NCI-H2107 treated with DMSO at 0.1 percent for 48 hours (cell line): ENCODE results near the gene GPR176.
A peak's percentile ranks its signal among the peaks of the same experiment; 100 is the strongest.

Source experiments
- DNase-seq: peaks from one replicate; lab custom pipeline; 2025; ENCODE audit not compliant: unreplicated experiment; lab: John Stamatoyannopoulos, UW

Gene GPR176

GRCh38 chr15:39919748-39920509 is at the start of gene GPR176:
Gene GPR176, minus strand, starts transcription at chr15:39920266. Its CDS starts 240 bp downstream, at chr15:39920026.
- no peak for DNase-seq

- no peak for DNase-seq
Measured at GRCh38 chr15:39969002-39969394, 48.9 kb upstream of the GPR176 start.

GRCh38 chr15:39968273-39969001 is 48.4 kb upstream of the GPR176 start:
- no peak for DNase-seq

- DNase-seq = no peak
Measured at GRCh38 chr15:39966521-39966920, 46.5 kb upstream of the GPR176 start.

GRCh38 chr15:39963786-39964185 is 43.7 kb upstream of the GPR176 start:
- DNase-seq = no peak

- no peak for DNase-seq
Measured at GRCh38 chr15:39961051-39961450, 41.0 kb upstream of the GPR176 start.

GRCh38 chr15:39960411-39960810 is 40.3 kb upstream of the GPR176 start:
- DNase-seq = no peak

GRCh38 chr15:39959411-39959810 is 39.3 kb upstream of the GPR176 start:
- DNase-seq = no peak

- no peak for DNase-seq
Measured at GRCh38 chr15:39957481-39957880, 37.4 kb upstream of the GPR176 start.

- no peak for DNase-seq
Measured at GRCh38 chr15:39953521-39953920, 33.5 kb upstream of the GPR176 start.

GRCh38 chr15:39951561-39951960 is 31.5 kb upstream of the GPR176 start:
- DNase-seq = no peak

- DNase-seq = peak; percentile 32
Measured at GRCh38 chr15:39948817-39949216, 28.8 kb upstream of the GPR176 start.

GRCh38 chr15:39947401-39948197 is 27.5 kb upstream of the GPR176 start:
- no peak for DNase-seq

- no peak for DNase-seq
Measured at GRCh38 chr15:39946862-39947261, 26.8 kb upstream of the GPR176 start.

GRCh38 chr15:39944726-39945125 is 24.7 kb upstream of the GPR176 start:
- no peak for DNase-seq

GRCh38 chr15:39942753-39943150 is 22.7 kb upstream of the GPR176 start:
- DNase-seq = peak; percentile 30

- DNase-seq = no peak
Measured at GRCh38 chr15:39942101-39942752, 22.2 kb upstream of the GPR176 start.

GRCh38 chr15:39939487-39940452 is 19.7 kb upstream of the GPR176 start:
- DNase-seq = no peak

- DNase-seq = no peak
Measured at GRCh38 chr15:39937696-39938095, 17.6 kb upstream of the GPR176 start.

- DNase-seq = no peak
Measured at GRCh38 chr15:39936681-39937080, 16.6 kb upstream of the GPR176 start.
